Epithelial cell of esophagus (primary cell): Measurements from ENCODE around the gene PER2.
A peak's percentile ranks its signal among the peaks of the same experiment; 100 is the strongest.

Source experiments
- DNase-seq: peaks from one replicate; pipeline ENCODE4 v3.0.0; 2010; ENCODE audit warnings: low read depth
- H3K4me3 ChIP-seq: 2 replicates; pipeline ENCODE4 v1.5.1; 2011; ENCODE audit warnings: mild to moderate bottlenecking, low read length, control low read depth
- TF ChIP-seq, protein P1 (sequence below): IDR thresholded peaks from 2 replicates; pipeline ENCODE4 v1.5.1; 2011; ENCODE audit warnings: low read depth, mild to moderate bottlenecking, low read length, control low read depth, inconsistent platforms; ENCODE audit not compliant: insufficient read depth; ENCODE audit errors: missing control alignments

PER2 gene

DNA sequence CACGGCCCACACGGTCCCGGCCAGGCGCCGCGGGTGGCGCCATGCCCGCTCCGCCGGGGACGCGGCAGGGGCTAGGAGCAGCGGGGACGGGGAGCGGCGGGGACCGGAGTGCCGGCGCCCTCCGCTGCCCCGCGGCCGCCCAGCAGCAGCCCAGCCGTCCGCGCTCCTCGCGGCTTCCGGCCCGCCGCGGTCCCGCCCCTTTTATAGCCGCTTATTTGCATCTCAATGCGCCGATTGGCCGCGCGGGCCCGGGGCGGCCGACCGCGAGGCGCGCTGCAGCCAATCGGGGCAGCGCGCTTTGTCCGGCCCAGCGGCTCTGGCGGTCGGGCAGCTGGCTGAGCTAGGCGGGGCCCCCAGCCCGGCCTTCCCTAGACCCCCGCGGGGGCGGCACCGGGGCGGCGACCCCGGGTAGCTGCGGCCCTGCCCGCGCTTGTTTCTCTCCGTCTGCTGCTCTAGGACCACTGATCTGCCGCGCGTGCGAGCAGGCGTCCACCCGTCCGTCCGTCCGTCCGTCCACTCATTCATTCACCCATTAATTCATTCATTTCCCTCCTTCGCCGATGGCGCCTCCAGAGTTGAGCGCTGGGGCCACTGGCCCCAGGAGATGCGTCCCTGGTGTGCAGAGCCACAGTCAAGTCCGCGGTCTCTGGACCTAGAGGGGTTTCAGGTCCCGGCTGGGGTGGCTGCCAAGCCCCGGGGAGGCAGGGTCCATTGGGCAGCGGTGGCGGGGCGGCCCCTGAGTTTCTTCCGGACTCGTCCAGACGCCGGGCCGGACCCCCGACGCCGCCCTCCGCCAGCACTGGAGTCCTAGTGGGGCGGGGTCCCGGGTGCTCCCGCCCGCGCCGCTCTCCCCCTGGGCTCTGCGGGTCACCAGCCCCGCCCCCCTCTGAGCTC is 48.3 kb downstream of the PER2 start, which contains the start of gene HES6:
Gene HES6, minus strand, starts transcription at position 176 of the 894 bp plus-strand sequence. Its CDS starts 133 bp downstream, at position 43.
- peak within 1 kb of the TSS; percentile 30 for H3K4me3 ChIP-seq
- TF ChIP-seq, protein P1, sequence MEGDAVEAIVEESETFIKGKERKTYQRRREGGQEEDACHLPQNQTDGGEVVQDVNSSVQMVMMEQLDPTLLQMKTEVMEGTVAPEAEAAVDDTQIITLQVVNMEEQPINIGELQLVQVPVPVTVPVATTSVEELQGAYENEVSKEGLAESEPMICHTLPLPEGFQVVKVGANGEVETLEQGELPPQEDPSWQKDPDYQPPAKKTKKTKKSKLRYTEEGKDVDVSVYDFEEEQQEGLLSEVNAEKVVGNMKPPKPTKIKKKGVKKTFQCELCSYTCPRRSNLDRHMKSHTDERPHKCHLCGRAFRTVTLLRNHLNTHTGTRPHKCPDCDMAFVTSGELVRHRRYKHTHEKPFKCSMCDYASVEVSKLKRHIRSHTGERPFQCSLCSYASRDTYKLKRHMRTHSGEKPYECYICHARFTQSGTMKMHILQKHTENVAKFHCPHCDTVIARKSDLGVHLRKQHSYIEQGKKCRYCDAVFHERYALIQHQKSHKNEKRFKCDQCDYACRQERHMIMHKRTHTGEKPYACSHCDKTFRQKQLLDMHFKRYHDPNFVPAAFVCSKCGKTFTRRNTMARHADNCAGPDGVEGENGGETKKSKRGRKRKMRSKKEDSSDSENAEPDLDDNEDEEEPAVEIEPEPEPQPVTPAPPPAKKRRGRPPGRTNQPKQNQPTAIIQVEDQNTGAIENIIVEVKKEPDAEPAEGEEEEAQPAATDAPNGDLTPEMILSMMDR = no peak
- peak; percentile 90 for DNase-seq

DNA sequence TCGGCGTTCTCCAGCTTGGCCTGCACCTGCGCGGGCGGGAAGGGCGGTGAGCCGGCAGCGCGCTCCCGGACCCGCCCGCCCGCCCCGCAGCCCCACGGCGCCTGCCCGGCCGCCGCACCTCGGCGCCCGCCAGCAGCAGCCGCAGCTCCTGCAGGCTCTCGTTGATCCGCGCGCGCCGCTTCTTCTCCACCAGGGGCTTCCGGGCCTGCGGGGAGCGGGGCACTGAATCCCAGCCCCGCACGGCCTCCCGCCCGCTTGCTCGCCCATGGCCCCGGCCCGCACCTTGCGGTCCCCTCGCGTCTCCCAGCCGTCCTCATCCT is 48.9 kb downstream of the PER2 start:
- DNase-seq = peak; percentile 18
- TF ChIP-seq, protein P1 = no peak
- peak overlapping the region; percentile 30 for H3K4me3 ChIP-seq

DNA sequence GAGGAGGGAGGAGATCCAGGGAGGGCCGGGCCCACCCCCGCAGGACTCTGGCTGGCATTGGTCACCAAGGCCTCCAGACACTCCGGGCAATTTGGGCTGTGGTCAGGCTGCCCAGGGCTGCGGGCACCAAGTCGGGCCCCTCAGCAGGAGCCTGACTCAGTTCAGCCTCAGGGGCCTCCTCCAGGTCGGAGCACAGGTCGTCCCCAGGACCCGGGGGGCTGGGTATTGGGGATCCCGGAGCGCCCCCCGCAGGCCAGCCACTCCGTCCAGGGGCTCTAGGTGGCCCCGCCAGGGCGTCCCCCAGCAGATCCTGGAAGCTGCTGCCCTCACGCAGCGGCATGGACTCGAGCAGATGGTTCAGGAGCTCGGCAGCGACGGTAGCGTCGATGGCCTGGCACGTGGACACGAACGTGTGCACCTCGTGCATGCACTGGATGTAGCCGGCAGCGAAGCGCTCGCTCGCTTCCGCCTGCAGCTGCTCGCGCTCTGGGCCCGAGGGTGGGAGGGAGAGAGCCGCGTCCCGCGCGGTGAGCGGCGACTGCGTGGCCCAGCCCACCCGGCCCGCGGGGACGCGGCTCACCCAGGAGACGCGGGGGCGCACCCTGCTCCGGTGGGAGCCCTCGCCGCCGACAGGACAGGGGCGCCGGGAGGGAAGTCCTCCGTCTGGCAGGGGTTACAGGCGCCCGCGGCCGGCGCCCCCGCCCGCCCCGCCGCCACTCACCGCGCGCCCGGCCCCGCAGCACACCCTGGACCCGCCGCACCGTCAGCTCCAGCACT is 49.5 kb downstream of the PER2 start:
- TF ChIP-seq, protein P1 = no peak
- no peak for DNase-seq
- no peak overlapping the region for H3K4me3 ChIP-seq

DNA sequence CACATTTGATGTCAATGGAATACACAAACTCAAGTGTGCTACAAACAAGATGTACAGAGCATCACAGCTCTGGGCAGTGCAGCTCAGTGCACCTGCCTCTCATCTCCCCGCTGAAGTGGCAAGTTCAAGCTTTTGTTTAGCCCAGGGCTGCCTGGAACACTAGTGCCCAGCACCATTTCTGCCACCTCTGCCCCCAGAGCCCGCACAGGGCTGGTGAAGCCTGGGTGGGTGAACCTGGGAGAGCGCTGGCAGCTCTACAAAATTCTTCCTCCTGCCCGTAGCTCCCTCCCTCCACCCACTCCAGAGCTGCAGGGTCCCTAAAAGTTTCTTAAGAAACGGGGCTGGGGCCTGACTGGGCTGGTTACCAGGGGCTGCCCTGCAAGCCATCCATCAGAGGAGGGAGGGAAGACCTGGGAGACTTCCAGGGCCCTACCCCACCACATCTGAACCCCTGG is 50.1 kb downstream of the PER2 start:
- TF ChIP-seq, protein P1 = no peak
- no peak overlapping the region for H3K4me3 ChIP-seq

DNA sequence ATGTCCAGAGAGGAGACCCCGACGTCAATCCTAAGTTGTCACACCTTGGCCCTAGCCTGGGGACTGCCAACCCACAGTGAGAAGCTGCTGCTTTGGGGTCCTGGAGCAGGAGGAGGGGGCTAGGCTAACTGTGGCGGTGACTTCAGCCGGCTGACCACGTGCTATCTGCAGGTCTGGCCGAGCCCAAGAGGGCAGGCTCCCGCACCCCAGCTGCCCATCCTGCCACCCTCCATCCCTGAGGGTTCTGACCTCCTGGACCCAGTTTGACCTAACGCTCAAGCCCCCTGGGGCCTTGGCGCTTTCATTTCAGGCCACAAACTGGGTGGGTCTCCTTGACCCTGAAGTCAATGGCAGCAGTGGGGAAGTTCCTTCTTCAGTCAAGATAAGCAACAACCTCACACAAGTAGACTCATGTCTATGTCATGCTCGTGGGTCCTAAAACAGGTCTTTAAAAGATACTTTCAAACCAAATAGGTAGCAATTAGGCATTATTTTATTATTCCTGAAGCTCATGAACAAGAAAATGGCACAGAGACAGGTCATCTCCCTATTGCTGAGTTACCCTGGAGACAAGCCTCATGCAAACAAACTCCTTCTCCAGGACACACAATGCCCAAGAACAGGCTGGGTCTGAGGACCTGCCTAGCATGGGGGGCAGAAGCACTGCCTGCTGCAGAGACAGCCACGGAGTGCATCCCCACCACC is 50.8 kb downstream of the PER2 start:
- H3K4me3 ChIP-seq = no peak overlapping the region
- no peak for DNase-seq
- TF ChIP-seq, protein P1 = no peak

More for the DNA sequence above, 50.1 kb downstream of the PER2 start:
- DNase-seq = no peak

DNA sequence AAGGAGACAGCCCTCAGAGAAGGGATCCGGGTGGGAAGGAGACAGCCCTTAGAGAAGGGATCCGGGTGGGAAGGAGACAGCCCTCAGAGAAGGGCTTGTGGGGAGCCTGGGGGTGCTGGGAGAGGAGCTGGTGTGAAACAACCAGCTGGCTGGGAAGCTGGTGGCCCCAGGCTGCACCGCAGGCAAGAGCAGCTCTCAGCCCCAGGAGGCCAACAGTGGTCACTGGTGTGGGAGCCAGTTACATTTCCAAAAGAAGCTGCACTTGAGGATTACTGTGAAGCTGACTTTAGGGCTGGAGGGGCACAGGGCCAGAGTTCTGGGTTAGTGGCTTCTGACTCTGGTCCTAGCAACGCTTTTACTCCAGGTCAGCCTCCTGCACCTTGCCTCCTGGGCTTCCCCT is 51.8 kb downstream of the PER2 start:
- TF ChIP-seq, protein P1 = no peak
- H3K4me3 ChIP-seq = no peak overlapping the region
- no peak for DNase-seq
